ENCODE measurements around the gene CDK2.
A peak's percentile ranks its signal among the peaks of the same experiment; 100 is the strongest.

CDK2 gene

DNA sequence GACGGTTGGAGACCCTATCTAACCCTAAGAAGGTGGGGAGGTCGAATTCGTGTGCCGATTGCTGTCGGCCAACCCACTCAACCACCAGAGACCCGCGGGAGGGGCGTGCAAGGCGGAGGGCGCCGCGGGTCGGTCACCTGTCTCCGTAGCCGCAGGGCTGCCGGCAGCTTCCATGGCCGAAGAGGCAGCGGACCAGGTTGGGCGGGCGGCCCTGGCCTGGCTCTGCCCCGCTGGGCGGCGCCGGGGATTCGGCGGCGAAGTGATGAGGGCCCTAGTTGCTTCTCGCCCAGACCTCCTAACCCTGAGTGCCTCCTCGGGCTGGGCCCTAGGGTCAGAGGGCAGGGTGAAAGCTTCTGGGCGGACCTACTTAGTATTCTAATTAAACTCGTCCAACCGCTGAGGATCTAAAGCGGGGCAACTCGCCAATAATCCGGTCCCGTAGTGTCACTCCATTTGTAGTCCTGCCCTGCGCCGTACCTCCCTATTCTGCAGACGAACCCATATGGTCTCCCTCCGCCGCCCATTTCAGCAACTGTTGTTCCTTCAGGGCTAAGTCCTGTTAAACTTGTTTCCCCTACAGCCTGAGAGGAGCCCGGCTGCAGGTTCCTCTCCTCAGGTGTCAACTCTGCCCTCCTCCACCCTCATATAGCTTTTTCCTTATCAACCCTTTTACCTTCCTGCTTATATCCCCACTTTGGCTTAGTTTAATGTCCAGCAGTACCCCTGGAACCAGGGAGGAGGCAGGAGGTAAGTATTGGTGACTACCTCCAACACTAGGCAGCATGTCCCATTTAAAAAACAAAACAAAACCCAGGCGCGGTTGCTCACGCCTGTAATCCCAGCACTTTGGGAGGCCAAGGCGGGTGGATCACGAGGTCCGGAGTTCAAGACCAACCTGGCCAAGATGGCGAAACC lies 38.8 kb upstream of the CDK2 start, which contains the start of gene PYM1:
Gene PYM1, minus strand, starts transcription at position 307 of the 915 bp plus-strand sequence. Its CDS starts 133 bp downstream, at position 174.
- DNase-seq (ENCODE audit: extremely low read depth, low read depth), result peak; percentile 48
- TF ChIP-seq CTCF (IDR thresholded peaks at IDR 0.05; ENCODE audit: low read depth, low read length, missing control alignments), result no peak
- H3K4me3 ChIP-seq (replicated peaks; ENCODE audit: low read depth, low read length), result peak within 1 kb of the TSS; percentile 77

DNA sequence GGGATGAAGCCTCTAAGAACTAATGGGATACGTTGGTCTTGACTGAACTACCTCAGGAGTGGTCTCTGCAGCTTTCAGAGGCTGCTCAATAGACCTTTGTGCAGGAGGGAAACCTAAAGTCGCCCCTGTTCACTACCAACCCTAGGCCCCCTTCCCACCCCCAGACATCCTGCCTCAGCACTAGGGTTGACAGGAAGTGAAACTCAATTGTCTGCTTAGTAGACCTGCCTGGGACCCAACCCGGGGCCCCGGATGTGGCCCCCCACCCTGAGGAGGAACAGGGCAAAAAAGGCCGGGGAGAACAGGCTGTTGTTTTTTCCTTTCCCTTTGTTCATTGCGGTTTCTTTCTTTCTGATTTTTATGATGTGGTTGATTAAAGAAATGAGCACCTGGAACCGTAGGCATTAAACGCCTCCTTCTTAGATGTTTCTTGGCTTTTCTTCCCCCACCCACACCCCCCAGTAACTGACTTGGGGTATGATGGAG lies 37.3 kb upstream of the CDK2 start:
- no peak for TF ChIP-seq CTCF (IDR thresholded peaks at IDR 0.05; ENCODE audit: low read depth, low read length, missing control alignments)
- no peak for DNase-seq (ENCODE audit: extremely low read depth, low read depth)
- H3K4me3 ChIP-seq (replicated peaks; ENCODE audit: low read depth, low read length), result no peak overlapping the region

GRCh38 chr12:55930771-55931316 lies 35.8 kb upstream of the CDK2 start, which contains the start of gene DGKA:
Gene DGKA (plus strand): TSS chr12:55931162. CDS start chr12:55936504, 5,342 bp downstream.
- peak; percentile 60 for DNase-seq (ENCODE audit: extremely low read depth, low read depth)
- peak within 1 kb of the TSS; percentile 68 for H3K4me3 ChIP-seq (replicated peaks; ENCODE audit: low read depth, low read length)
- TF ChIP-seq CTCF (IDR thresholded peaks at IDR 0.05; ENCODE audit: low read depth, low read length, missing control alignments), result peak; percentile 59

GRCh38 chr12:55931317-55931779 lies 35.3 kb upstream of the CDK2 start:
- DNase-seq (ENCODE audit: extremely low read depth, low read depth), result no peak
- TF ChIP-seq CTCF (IDR thresholded peaks at IDR 0.05; ENCODE audit: low read depth, low read length, missing control alignments), result no peak
- H3K4me3 ChIP-seq (replicated peaks; ENCODE audit: low read depth, low read length), result peak overlapping the region; percentile 68

DNA sequence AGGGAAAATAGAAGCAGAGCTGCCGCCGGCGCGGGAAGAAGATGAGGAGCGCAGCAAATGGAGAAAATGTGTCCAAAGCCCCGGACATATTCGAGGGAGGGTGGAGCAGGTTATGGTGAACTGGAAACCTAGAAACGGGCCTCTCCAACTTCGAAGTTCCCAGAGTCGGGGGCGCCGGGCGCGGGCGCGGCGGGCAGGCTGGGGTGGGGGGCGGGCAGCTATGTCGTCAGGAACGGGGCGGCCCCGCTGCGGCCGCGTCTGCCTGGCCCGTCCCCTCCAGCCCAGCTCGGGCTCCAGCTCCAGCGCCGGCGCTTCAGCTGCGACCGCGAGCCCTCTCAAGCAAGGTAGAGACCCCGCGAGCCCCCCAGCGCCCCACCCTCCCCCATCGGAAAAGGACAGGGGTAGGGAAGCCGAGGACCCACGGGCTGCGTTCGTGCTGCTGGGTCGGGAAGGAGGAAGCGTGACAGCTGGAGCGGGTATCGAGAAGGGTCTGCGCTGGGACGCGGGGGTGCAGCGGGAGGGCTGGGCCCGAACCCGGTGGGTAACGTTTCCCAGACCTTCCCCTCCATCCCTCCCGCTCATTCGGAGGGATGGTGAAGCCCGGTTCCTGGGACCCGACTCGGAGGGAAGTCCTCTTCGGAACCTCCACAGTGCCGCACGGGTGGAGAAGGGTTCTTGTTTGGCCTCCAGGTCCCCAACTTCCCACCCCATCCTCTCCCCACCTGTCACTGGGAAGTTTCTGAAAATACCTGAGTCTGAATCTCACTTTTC lies 34.7 kb upstream of the CDK2 start:
- peak overlapping the region; percentile 68 for H3K4me3 ChIP-seq (replicated peaks; ENCODE audit: low read depth, low read length)
- no peak for DNase-seq (ENCODE audit: extremely low read depth, low read depth)
- TF ChIP-seq CTCF (IDR thresholded peaks at IDR 0.05; ENCODE audit: low read depth, low read length, missing control alignments), result no peak

GRCh38 chr12:55932551-55932910 lies 34.1 kb upstream of the CDK2 start:
- peak overlapping the region; percentile 68 for H3K4me3 ChIP-seq (replicated peaks; ENCODE audit: low read depth, low read length)
- no peak for DNase-seq (ENCODE audit: extremely low read depth, low read depth)
- TF ChIP-seq CTCF (IDR thresholded peaks at IDR 0.05; ENCODE audit: low read depth, low read length, missing control alignments), result no peak
